GM11168 (cell line): ENCODE data around the gene CEACAM3.

Source experiments
- in situ Hi-C: fragments of 300-500 bp; cut with MboI; formaldehyde crosslinking; loops from one replicate; pipeline ENCODE4 v1.12.0; 2022; ENCODE audit warnings: low sequenced_read_pairs; ENCODE audit not compliant: unreplicated experiment

The CEACAM3 gene

GRCh38 chr19:41843371-41843770 lies 47.0 kb downstream of the CEACAM3 start:
- in situ Hi-C loops = no loop called here

DNA sequence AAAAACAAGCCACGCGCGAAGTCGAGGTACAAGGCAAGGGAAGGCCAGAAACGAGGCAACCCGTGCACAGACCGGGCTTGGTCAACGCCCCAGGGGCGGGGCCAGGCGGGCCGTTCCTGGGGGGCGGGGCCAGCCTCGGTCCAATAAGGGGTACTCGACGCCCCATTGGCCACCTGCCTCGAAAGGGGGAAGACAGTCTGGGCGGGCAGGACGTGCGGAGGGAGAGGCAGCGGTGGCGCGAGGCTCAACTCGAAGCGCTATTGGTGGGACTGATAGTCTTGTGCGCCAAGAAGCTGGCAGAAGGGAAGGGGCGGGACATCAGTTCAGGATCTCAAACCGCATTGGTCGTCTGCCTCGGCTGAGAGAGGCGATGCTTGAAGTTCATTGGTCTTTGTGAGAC lies 48.2 kb downstream of the CEACAM3 start, which contains the start of gene LYPD4:
Gene LYPD4, minus strand, starts transcription at position 83 of the 400 bp plus-strand sequence. CDS start 5,398 bp downstream, outside the sequence.
- in situ Hi-C loops = no loop called here

- in situ Hi-C loops = no loop called here
Measured at GRCh38 chr19:41845001-41845050, 48.4 kb downstream of the CEACAM3 start, which contains the start of gene DMRTC2. TSS of gene DMRTC2 (plus strand) at chr19:41845042. CDS start at chr19:41847429, 2,387 bp downstream.

DNA sequence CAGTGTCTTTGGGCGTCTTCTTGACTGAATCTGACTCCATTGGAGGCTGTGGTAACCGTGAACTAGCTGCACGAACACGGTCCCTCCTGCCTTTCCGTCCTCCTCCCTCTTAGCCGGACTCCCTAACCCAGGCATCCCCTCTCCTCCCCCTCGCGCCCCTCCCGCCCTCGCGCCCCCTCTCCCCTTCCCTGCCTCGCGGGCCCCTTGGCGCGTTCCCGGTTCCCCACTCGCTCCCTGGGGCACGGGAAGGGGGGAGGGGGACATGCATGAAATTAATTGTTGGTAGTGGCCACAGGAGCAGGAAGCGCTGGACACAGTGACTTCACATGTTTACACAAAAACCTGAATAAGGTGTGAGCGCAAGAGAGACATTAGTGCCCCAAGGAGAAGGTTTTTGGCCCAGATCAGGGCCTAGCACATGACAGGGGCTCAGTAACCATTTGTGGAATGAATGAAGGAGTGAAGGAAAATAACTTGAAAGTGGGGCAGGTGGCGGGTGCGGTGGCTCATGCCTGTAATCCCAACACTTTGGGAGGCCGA lies 48.7 kb downstream of the CEACAM3 start:
- in situ Hi-C loops = no loop called here

- in situ Hi-C loops = no loop called here
Measured at GRCh38 chr19:41847351-41848105, 51.1 kb downstream of the CEACAM3 start.

GRCh38 chr19:41848666-41849065 lies 52.3 kb downstream of the CEACAM3 start:
- in situ Hi-C loops = no loop called here

GRCh38 chr19:41849067-41849466 lies 52.7 kb downstream of the CEACAM3 start:
- in situ Hi-C loops = no loop called here

DNA sequence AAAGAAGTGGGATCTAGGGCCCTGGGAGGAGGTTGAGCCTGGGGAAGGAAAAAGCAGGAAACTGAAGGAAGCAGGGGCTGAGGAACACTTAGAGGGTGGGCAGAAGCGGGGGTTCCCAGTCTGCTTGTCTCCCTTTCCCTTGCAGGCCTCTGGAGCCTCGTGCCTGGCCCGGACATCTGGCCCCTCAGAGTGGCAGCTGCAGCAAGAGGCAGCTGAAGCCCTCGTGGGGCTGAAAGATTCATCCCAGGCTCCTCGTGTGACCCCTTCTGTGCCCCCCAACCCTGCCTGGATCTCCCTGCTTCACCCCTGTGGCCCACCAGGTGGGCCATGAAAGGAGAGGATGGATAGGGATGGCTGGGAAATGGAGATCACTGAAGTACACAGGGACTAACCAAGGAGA lies 54.0 kb downstream of the CEACAM3 start:
- in situ Hi-C loops = no loop called here

GRCh38 chr19:41851456-41851855 lies 55.1 kb downstream of the CEACAM3 start:
- in situ Hi-C loops = no loop called here

GRCh38 chr19:41853344-41853743 lies 57.0 kb downstream of the CEACAM3 start:
- in situ Hi-C loops = no loop called here

- in situ Hi-C loops = no loop called here
Measured at GRCh38 chr19:41853768-41854167, 57.4 kb downstream of the CEACAM3 start.

- in situ Hi-C loops = no loop called here
Measured at GRCh38 chr19:41859213-41859617, 62.8 kb downstream of the CEACAM3 start.

DNA sequence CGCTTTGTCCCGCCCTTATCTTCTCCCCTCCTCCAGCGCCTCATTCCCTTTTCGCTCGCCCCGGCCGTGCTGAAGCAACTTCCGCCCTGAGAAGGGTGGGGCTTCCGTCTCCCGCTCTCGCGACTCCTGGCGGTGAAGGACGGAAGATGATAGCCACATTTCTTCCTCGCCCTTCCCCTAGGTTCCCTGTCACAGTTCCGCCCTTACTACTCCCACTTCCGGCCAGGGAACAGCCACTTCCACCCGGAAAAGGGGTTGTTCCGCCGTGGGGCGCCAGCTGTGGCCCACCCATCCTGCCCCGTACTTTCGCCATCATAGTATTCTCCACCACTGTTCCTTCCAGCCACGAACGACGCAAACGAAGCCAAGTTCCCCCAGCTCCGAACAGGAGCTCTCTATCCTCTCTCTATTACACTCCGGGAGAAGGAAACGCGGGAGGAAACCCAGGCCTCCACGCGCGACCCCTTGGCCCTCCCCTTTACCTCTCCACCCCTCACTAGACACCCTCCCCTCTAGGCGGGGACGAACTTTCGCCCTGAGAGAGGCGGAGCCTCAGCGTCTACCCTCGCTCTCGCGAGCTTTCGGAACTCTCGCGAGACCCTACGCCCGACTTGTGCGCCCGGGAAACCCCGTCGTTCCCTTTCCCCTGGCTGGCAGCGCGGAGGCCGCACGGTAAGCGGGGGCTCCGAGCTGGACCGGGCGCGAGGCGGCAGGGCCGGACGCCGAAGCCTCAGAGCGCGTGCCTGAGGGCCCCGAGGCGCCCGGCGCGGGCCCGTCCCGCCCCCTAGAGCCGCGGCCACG lies 63.4 kb downstream of the CEACAM3 start, which contains the start of gene RPS19:
Gene RPS19, plus strand, starts transcription at position 638 of the 801 bp plus-strand sequence. CDS start 520 bp downstream, outside the sequence.
- in situ Hi-C loops = no loop called here

DNA sequence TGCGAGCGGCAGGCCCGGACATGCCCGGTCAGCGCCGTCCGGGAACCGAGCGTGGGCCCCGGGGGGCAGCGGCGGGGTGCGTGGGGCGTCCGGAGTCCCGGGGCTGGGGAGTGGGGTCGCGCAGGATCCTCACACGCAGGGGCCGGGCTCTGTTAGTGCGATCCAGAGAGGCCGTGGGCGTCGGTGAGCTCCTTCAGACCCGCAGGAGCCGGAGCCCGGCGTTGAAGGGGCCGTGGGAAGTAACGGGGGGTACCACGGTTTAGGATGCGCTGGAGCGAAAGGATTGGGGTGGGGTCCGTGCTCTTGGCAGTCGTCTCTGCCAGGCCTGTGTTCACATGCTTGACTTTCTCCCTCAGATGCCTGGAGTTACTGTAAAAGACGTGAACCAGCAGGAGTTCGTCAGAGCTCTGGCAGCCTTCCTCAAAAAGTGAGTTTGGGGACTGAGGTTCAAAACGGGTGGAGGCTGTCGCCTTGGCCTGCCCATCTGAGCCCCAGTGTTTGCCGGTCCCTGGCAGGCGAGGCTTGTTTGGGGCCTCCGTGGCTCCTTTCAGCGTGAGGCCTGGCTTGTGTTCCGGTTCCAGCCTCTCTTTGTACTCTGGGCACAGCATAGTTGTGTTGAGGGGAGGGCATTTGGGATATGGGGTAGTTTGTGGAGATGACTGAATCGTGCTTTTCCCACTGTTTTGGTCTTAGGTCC lies 64.2 kb downstream of the CEACAM3 start:
- in situ Hi-C loops = no loop called here
